Cardiac fibroblast (primary cell): ENCODE measurements around the gene CYSRT1.

Experiments used
- DNase-seq, 2 donors: peaks; one replicate each; pipeline versions ENCODE4 v3.0.0 to v3.0.0-alpha.2; 2010; ENCODE audit warnings: low read depth in 2 of 2
- H3K4me3 ChIP-seq, 2 donors: replicated peaks in 1 of 2; 1 replicate in 1 of 2; 2 replicates in 1 of 2; pipeline ENCODE4 v1.5.1; 2011; ENCODE audit warnings: low read depth in 2 of 2, low read length in 2 of 2, mild to moderate bottlenecking in 2 of 2, moderate library complexity in 1 of 2
- TF ChIP-seq, protein P1 (sequence below): IDR thresholded peaks from one replicate; pipeline ENCODE4 v1.5.1; 2011; ENCODE audit warnings: low read depth, mild to moderate bottlenecking, low read length, inconsistent platforms

CYSRT1 gene, protein sequence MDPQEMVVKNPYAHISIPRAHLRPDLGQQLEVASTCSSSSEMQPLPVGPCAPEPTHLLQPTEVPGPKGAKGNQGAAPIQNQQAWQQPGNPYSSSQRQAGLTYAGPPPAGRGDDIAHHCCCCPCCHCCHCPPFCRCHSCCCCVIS

DNA sequence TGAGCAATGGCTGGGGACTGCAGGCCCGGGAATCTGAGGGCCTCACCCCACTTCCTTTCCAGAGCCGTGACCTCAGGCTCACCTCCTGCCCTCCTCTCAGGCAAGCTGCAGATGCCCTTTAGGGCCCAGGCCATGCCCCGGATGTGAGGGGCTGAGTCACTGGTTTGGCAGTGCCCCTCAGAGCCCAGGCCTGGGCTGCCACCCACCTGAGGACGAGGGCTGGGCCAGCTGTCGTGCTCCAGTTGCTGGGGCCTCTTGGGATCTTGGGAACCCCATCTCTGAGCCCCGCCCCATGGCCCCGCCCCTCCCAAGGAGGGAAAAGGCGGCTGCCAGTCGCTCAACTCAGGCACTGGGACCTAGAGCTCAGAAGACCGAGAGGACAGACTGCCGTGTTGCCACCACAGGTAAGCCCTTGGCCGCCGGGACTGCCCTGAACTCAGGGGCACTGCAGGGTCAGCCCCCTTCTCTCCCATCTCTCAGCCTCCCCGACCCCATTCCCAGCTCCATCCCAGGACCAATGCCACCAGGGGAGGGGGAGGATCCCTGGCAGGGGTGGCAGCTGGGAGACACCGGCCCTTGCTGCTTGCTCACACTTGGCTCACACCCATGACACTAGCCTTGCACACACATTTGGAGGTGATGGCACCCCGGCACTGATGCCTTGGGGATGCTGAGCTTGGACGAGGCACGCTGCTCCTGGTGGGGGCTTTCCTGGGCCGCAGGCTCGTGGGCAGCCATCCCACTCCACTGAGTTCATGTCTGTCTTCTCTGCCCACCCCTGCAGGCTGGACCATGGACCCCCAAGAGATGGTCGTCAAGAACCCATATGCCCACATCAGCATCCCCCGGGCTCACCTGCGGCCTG is at the start of gene CYSRT1:
CYSRT1 (plus strand) TSS at position 345 of the 865 bp plus-strand sequence; CDS start at position 793, 448 bp downstream.
- TF ChIP-seq, protein P1, sequence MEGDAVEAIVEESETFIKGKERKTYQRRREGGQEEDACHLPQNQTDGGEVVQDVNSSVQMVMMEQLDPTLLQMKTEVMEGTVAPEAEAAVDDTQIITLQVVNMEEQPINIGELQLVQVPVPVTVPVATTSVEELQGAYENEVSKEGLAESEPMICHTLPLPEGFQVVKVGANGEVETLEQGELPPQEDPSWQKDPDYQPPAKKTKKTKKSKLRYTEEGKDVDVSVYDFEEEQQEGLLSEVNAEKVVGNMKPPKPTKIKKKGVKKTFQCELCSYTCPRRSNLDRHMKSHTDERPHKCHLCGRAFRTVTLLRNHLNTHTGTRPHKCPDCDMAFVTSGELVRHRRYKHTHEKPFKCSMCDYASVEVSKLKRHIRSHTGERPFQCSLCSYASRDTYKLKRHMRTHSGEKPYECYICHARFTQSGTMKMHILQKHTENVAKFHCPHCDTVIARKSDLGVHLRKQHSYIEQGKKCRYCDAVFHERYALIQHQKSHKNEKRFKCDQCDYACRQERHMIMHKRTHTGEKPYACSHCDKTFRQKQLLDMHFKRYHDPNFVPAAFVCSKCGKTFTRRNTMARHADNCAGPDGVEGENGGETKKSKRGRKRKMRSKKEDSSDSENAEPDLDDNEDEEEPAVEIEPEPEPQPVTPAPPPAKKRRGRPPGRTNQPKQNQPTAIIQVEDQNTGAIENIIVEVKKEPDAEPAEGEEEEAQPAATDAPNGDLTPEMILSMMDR: no peak
- no peak for DNase-seq
- H3K4me3 ChIP-seq: peak within 1 kb of the TSS; percentile 70 to 83

DNA sequence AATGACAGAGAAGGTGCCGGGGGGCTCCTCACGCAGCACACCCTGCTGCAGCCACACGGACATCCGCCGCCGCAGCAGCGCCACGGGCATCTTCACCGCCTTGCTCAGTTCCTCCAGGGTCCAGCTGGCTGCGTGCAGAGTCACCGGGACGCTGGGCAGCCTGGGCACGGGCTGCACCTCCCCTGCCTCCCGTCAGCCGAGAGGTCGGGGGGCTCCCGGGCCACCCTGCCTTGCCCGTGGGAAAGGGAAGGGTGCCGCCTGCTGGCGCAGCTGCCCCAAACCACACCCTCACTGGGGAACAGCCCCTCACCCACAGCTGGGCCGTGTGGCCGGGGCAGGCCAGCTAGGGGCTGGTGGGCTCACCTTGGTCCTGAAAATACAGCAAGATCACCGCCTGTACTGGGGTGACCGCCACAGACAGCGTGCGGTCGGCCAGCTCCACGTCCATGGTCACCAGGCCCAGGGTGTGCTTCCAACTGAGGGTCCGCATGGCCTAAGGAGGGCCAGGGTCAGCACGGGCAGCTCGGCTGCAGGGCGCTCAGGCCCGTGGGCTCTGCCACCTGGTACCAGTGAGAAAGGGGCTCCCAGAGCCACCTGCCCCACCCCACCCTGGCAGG is 49.5 kb upstream of the CYSRT1 start:
- H3K4me3 ChIP-seq: no peak overlapping the region
- no peak for DNase-seq

DNA sequence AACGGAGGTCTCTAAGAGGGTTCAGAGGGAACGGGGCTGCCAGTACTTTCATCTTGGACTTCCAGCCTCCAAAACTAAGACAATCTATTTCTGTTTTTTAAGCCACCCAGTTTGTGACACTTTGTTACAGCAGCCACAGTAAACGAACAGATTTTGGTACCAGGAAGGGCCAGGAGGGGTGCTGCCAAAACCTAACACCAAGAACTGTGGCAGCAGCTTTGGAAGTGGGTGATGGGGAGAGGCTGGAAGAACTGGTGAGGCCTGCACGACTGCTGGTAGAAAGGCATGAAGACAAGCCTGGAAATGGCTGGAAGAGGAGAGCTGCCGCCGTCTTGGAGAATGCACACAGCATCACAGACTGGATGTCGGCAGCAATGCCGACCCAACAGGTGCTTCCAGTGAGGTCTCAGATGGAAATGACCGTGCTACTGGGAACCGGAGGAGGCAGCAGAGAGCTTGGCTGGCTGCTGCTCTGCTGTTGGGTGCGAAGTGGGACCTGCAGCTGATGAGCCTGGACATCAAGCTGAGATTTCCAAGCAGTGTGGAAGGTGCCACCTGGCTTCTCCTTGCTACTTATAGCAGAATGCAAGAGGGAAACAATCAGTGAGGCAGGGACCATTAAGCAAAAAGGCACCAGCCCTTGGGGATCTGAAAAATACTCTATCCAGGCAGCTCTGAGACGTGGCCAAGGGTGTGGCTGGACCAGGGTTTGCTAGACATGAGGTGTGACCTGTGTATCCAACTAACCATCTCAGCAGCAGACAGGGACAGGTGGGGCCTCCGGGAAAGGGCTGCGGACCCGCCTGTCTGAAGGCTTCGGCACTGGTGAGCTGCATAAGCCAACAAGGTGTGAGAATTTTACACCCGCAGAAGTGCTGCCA is 48.4 kb upstream of the CYSRT1 start:
- no peak overlapping the region for H3K4me3 ChIP-seq
- TF ChIP-seq, protein P1: peak; percentile 78

More for the DNA sequence above, 49.5 kb upstream of the CYSRT1 start:
- TF ChIP-seq, protein P1: peak; percentile 2

DNA sequence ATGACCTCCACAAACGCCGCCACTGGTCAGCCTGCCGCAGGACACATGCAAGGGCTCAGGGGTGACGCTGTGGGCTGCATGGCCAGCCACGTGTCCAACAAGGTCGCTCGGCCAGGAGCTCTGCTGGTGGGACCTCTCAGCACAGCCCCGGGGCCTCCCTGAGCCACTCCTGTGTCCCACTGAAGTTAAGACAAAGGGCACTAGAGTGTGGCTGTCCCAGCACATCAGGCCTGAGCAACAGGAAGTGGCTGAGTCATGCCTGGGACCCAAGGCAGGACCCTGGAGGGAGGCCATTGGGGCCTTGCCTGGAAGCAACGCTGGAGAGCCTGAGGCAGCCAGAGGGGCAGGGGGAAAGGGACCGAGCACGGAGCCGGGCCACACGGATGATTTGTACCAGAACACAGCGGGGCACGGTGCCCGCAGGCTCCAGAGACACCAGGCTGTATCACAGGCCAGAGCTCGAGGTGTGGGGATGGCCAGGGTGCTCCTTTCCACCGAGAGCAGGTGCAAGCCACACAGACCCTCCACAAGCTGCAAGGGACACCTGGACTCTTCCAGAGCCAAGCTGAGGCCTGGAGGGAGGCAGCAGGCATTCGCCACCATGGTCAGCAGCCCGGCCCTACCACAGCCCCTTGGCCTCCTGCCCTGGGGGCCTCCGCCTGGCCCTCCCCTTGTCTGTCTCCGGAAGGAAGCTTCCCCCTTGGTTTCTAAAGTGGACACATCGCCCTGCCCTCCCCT is 46.6 kb upstream of the CYSRT1 start:
- TF ChIP-seq, protein P1: no peak
- peak in 1 of 2 donors; percentile 12 for DNase-seq
- no peak overlapping the region for H3K4me3 ChIP-seq

More for the DNA sequence above, 48.4 kb upstream of the CYSRT1 start:
- DNase-seq: peak; percentile 46 to 50

DNA sequence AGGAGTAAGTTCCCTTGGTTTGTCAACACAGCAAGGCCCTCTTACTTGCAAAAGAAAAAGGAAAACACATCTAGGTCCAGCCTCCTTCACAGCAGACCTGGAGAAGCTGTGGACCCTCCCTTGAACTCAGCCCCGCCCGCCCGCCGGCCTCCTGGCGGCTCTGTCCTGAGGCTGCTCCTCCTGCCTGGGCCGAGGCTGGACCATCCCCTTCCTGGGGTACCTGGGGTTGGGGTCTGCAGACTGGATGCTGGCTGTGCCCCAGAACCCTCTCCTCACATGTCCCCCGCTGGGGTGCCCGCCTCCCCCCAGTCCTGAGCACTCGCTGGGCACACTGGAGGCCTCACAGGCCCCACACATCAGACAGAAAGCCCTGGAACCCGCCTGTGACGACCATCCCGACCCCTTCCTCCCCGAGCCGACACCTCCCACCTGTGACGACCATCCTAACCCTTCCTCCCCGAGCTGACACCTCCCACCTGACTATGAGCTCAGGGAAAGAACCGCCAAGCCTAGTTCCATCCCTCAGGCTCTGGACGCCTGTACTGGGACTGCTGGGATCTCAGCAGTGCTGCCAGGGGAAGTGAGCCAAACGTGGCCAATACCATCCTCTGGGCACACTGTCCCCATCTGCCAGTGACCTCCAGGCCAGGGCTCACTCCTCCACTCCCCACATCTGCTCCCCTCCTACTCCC is 45.9 kb upstream of the CYSRT1 start:
- TF ChIP-seq, protein P1: no peak
- DNase-seq: no peak
- no peak overlapping the region for H3K4me3 ChIP-seq
